ENCODE measurements around the gene KCTD15.

KCTD15 gene

DNA sequence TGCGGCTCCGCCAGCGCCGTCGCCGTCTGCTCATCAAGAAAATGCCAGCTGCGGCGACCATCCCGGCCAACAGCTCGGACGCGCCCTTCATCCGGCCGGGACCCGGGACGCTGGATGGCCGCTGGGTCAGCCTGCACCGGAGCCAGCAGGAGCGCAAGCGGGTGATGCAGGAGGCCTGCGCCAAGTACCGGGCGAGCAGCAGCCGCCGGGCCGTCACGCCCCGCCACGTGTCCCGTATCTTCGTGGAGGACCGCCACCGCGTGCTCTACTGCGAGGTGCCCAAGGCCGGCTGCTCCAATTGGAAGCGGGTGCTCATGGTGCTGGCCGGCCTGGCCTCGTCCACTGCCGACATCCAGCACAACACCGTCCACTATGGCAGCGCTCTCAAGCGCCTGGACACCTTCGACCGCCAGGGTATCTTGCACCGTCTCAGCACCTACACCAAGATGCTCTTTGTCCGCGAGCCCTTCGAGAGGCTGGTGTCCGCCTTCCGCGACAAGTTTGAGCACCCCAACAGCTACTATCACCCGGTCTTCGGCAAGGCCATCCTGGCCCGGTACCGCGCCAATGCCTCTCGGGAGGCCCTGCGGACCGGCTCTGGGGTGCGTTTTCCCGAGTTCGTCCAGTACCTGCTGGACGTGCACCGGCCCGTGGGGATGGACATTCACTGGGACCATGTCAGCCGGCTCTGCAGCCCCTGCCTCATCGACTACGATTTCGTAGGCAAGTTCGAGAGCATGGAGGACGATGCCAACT, 24.4 kb upstream of the KCTD15 start:
- no peak for DNase-seq

DNA sequence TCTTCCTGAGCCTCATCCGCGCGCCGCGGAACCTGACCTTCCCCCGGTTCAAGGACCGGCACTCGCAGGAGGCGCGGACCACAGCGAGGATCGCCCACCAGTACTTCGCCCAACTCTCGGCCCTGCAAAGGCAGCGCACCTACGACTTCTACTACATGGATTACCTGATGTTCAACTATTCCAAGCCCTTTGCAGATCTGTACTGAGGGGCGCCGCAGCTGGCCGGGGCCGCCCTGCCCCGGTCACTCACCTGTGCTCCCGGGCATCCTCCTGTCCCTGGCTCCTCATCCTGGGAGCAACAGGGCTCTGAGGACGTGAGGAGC, 23.9 kb upstream of the KCTD15 start:
- no peak for DNase-seq

DNA sequence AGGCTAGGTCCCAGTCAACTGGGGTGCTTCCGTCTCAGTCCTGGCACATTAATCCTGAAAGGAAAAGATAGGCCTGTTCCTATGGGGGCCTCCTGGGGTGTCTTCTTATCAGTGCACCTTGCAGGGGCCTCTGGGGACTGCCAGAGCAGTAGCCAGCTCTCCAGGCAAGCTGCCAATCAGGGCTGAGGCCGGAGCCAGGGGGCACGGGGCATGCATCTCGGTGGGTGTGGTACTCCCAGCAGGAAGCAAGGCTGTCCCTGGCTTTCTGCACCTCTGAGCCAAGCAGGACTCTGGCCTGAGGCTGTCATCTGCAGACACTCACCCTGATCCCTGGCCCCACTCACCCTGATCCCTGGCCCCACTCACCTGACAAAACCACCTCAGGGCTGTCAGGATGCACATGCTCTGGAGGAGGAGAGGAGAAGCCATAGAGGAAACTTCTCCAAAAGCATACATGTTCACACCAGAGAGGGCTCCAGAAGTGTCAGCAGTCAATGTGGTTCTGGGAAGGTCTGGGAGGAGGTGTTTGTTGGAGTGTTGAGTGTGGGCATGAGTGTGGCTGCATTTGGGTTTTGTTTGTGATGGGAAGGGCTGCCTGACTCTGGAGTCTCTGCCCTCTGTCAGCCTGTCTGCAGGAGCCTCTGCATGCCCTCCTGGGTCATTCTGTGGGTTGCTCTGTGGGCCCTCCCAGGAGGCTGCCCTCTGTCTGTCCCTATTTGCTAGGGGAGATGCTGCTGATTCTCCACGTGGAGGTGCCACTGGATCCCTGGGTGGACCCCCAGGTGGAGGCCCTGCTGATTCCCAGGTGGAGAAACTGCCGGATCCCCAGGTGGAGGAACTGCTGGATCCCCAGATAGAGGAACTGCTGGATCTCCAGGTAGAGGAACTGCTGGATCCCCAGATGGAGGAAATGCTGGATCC, 22.7 kb upstream of the KCTD15 start:
- DNase-seq = no peak

DNA sequence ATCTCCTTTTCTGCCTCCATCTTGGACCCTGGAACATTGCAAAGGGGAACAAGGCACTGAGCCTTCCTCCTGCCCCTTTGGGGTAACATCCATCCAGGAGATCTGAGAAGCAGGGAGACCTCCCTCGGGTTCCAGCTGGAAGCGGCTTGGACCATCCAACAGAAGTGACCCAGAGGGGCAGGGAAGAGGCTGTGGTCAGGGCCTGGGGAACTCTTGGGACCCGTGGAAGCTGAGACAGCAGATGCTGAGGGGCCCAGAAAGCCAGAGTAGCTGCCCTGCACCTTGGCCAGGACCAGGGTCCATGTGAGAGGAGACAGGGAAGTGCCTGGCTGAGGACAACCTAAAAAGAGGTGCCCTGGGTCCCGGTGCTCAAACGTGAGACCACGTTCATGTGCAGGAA, 21.9 kb upstream of the KCTD15 start:
- no peak for DNase-seq

DNA sequence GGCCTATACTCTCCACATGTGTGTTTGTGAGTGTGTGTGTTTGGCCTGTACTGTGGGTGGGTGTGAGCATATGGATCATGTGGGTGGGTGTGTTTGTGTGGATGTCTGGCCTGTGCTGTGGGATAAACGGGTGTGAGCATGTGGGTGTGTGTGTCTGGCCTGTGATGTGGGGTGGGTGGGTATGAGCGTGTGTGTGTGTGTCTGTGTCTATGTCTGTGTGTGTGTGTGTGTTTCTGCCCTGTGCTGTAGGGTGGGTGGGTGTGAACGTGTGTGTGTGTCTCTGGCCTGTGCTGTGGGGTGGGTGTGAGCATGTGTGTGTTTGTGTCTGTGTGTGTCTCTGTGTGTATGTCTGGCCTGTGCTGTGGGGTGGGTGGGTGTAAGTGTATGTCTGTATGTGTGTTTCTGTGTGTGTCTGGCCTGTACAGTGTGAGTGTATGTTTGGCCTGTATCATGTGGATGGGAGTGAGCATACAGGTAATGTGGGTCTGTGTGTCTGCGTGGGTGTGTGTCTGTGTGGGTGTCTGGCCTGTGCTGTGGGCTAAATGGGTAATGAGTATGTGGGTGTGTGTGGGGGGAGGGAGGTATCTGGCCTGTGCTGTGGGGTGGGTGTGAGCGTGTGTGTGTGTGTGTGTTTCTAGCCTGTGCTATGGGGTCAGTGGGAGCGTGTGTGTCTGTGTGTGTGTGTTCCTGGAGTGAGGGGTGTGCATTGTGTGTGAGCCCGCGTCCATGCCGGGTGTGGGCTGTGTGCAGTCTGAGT, 20.8 kb upstream of the KCTD15 start:
- no peak for DNase-seq

DNA sequence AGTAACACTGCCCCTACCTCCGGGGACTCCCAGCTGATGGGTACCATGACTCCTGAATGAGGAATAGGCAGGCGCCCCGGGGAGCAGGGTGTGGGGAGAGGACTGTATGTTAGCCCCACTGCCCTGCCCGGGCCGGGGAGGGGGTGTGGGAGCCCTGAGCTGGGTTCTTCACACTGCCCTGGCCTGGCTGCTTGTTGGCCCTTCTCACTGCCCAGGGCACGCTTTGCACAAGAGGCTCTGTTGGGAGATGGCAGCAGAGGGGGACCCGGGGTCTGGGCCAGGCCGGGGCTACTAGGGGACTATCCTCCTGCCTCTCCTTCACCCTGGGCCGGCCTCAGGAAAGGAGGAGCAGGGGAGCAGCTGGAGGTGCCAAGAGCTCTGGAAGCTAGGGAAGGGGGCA, 19.3 kb upstream of the KCTD15 start:
- DNase-seq = no peak

DNA sequence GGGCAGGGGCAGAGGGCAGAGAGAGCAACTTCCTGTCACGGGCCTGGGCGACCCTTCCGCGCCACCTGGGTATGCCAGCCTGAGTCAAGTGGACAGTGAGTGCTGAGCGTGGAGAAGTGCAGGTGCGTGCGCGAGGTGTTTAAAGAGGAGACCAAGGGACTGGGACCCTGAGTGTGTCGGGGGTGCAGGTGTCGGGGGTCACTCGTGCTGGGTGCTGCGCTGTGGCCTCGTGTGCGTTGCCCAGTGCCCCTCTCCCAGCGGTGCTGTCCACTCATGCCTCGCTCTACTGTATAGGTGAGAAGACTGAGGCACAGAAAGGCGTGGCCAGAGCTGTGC, 18.9 kb upstream of the KCTD15 start:
- DNase-seq = no peak

DNA sequence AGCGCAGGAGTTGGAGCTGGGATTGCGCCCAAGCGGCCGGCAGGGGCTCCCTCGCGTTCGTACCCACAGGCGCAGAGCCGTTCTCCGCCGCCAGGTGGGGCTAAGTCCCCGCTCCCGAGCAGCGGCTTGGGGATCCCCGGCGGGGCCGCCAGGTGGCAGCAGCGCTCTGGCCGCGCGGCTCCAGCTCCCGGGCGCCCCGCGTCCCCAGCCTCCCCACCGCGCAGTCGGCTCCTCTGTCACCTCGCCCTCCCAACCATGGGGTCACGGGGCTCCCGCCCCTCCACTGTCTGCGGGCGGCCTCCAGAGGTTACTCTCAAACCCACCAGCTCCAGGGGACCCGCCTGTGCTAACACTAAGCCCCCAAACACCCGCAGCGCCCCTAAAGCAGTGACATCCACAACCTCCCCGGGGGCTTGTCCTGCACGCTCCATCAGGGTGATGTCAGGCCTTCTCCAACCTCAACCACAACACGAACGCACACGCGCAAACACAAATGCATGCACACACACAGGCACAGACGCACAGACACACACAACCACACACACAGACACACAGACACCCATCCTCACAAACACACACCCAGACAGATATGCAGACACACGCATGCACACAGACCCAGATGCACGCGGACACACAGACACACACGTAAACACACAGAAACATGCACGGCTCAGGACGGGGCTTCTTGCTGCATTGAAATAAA, 18.4 kb upstream of the KCTD15 start:
- peak; percentile 51 to 89 for DNase-seq

DNA sequence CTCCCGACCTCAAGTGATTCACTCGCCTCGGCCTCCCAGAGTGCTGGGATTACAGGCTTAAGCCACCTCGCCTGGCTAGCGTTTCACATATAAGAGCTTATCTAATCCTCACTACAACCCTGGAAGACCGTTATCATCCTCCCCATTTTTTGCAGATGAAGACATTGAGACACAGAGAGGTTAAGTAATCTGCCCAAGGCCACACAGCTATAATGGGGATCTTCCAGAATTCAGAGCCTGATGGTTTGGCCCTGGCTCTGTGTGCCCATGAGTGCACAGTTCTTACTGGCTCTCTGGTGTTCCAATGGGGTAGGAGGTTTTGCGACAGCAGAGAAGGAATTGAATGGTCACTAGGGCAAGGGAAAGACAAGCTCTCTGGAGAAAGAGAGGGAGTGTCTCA, 16.8 kb upstream of the KCTD15 start:
- DNase-seq = no peak

DNA sequence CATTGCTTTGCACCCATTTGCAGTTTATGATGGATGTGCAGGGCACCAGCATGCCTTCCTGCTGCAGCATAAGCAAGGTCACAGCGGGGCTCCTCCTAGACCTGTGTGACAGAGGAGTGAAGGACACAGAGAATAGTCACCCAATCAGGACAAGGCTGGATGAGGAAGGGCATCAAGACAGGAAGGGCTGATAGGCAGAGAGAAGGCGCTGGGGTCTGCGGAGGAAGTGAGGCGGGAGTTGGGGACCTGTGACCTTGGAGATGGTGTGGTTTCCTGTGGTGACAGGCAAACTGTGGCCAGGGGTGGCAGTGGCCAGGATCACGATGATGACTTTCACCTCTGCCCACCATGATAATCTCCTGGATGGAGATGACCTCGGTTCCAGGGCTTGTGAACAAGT, 16.4 kb upstream of the KCTD15 start:
- DNase-seq = no peak

DNA sequence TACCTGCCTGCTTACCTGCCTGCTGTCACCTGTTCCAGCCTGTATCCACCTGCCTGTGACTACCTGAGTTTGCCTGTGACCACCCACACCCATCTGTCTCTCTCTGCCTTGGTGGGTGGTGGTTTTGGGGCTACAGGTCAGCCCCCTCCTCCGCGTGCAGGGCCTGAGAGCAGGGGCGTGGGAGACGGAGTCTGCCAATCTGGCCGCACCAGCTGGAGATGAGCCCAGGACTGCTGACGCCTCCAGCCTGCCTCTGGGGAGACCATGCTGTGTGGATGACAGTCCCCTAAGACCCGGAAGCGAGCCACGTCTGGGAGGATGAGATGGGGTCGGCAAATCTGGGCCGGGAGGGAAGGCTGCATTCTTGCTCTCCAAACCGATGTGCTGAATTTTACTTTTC, 15.9 kb upstream of the KCTD15 start:
- no peak for DNase-seq

DNA sequence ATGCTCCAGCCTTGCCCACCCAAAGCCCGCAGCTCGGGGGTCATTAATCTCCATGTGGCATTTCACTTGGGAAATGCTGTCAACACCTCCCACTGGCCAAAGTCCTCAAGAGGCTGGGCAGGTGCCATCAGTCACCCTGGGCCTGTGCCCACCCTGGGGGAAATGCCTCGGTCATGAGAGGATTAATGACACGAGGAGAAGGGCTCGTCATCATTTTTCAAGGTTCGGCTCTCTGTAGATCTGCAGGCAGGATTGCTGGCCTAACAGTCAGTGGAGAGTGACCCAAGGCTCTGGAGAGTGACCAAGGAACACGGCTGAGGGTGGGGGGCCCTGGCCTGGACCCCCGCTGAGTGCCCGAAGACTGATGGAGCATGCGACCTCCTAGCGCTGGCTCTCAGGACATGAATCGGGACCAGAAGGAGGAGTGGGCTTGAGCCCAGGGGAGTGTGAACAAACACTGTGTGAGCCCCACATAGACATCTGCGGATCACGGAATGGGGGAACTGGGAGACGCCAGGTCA, 15.2 kb upstream of the KCTD15 start:
- DNase-seq = no peak

DNA sequence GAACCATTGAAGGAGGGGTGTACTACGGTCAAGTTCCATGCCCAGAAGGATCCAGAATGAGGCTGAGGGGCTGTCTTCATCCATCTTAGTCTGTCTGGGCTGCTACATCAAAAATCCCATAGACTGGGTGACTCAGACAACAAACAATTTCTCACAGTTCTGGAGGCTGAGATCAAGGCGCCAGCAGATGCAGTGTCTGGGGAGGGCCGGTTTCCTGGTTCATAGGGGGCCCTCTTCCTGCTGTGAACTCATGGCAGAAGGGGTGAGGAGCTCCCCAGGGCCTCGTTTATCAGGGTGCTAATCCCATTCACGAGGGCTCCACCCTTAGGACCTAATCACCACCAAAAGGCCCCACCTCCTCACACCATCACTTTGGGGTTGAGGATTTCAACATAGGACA, 14.7 kb upstream of the KCTD15 start:
- no peak for DNase-seq

DNA sequence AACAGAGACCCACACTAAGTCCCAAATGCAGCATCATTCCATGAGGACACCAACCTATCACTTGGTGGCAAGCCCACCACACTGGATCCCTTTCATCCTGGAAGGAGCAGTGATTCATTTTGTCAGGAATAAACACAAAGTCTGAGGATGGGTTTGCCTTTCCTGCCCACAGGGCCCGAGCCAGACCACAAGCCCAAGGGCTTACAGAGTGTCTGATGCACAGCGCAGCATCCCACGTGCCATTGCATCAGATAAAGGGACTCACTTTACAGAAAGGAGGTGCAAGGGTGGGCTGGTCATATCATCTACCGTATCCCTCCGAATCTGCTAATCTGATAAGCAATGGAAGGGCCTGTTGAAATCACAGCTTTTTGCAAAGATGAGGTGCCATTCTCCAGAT, 12.2 kb upstream of the KCTD15 start:
- DNase-seq = no peak

DNA sequence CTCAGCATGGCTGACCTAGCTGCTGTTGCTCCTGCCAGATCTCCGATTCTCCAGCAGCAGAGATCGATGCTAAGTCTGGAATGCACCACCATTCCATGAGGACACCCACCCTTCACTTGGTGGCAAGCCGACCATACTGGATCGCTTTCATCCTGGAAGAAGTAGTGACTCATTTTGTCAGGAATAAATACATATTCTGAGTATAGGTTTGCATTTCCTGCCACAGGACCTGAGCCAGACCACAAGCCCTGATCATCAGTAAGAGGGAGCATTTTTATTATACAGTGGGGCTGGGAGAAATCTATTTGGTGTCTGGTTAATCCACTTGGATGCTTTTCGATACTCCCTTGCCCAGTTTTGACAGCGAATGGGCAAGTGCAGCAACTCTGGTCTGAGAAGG, 10.9 kb upstream of the KCTD15 start:
- DNase-seq = no peak

DNA sequence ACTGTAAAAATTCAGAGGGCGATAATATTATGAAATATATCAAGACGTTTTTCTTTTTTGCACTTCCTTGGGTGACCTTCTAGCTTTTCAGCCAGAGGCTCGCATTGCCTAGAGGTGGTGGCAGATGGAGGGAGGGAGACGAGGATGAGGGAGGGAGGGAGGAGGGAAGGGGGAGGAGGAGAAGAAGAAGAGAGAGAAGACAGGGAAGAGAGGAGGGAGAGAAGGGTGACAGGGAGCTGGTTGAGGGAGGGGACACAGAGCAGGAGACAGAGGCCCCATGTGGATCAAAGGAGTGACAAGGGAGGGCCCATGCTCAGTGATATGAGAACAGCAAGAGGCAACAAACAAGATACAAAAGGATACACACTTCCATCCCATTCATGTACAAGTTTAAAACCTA, 8.0 kb upstream of the KCTD15 start:
- no peak for DNase-seq

DNA sequence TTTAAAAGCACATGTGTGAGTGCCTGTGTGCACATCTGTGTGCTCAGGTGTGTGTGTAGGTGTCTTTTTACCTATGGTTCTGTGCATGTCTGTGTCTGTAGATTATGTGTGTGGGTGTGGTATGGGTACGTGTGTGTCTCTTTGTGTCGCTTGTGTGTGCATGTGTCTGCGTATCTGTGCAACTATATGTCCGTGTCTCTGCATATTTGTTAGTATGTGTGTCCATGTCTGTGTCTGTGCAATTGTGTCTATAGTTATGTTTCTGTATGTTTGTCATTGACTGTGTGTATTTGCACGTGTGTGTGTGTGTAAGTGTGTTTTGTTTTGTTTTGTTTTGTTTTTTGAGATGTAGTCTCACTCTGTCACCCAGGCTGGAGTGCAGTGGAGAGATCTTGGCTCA, 7.3 kb upstream of the KCTD15 start:
- DNase-seq = no peak

DNA sequence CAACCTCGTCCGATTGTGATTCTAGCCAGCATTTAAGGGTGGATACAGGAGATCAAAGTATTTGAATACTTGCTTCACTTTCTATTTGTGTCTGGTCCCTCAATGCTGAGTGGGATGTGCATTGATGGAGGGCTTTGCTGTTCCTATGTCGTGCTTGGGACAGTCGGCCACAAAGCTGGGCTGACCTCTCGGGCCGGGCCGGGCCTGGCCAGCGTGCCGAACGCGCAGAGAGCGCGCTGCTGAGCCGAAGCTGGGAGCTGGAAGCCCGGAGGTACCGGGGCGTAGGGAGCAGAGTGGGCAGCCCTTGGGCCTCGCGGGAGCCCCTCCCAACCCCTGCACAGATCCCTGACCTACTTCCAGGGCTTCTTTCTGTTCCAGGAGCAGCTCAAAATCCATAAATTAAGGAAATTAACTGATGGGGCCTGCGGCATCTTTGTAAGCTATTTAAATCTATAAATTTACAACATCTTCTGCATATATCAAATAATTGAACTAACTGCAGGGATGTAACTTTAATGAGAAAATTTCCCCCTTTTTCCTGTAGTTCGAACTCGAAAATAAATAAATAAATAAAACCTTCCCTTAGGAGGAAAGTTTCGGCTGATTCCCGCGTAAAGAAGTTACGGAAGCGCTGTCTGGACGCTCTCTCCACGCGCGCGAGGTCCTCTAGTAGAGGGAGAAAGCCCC, 1.8 kb upstream of the KCTD15 start:
- DNase-seq = no peak

DNA sequence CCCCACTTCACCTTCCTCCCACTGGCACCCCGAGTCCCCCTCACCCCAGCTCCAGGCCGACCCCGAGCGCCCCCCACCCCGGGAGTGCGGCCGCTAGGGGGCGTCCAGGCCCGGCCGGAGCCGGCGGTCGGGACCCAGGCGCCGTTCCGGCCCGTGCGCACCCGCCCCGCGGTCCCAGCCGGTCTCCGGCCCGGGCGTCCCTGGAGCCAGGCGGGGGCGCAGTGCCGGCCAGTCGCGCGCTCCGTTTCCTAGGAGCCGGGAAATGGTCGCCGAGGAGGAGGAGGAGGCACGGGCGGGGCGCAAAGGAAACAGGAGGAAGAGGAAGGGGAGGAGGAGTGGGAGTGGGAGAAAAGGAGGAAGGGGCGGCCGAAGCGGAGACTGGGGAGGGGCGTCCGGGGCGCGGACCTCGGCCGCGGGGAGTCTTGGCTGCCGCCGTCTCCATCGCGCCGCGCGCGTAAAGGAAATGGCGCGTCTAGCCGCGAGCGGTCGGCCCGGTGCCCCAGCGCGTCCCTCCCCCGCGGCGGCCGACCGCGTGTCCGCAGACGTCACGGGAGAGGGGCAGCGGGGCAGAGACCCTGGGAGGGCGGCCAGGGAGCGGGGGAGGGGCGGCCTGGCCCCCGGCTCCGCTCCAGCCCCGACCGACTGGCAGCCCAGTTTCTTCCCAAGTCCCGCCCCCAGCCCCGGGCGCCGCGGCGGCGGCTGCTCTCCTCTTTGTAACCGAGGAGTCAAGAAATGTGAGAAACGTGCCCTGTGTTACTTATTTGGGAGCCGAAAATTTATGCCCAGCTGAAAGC, 1.1 kb upstream of the KCTD15 start:
- DNase-seq = peak; percentile 78 to 91

DNA sequence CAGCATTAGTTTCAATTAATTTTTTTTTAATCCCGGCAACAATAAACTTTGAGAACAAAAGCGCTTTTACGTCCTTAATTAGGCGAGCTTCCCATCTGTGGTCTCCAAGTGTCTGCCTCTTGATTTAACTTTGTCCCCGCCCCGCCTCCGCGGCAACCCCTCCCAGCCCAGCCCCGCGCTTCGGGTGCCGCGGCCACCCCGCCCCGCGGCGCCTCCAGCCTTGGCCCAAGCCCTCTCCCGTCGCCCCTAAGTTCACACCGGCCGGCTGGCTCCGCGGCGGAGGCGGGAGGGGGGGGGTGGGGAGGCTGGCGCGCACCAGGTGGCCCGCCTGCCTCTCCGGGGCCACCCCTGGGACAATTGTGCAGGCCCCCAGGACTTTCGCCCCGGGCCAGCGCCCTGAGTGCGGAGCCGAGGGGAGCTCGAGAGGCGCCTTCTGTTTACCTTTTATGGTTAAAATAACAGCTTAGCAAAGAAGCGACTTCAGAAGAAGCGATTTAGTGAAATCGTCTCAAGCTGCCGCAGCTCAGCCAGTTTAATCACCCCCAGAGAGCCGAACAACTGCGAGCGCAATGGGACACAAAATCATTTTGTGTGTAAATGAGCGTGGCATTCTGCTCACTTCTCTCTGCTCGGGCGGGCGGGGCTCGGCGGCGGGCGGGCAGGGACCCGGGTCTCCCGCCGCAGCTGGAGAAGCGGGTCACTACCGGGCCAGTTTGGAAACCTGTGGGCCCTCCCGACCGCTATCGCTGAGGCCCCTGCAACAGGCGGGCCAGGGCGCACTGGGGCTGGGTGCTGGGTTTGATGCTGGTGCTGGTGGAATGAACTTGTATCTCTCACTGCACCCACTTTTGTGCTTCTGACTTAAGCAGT, 1.4 kb downstream of the KCTD15 start:
- no peak for DNase-seq
